HepG2 (cell line): Measurements from ENCODE around the gene RARS1. TPM values are rescaled to one million over a fixed set of nuclear protein-coding genes. Genes with fewer than 3 reads are reported as not detected.
A peak's percentile ranks its signal among the peaks of the same experiment; 100 is the strongest.

Experiments used
- BCL6 ChIP-seq: IDR thresholded peaks from 2 replicates; pipeline ENCODE4 v1.6.1; 2016; ENCODE audit warnings: missing genetic modification reagents, missing compliant biosample characterization
- CBX5 ChIP-seq: sonication (generic); formaldehyde crosslinking; IDR thresholded peaks from 2 replicates; pipeline ENCODE4 v1.4.0; 2020; ENCODE audit warnings: missing genetic modification reagents, borderline replicate concordance
- HNRNPH1 ChIP-seq: fragments of 200-400 bp; formaldehyde crosslinking; optimal IDR thresholded peaks from 2 replicates; pipeline ENCODE3; 2017; ENCODE audit warnings: mild to moderate bottlenecking, low read depth, low read length
- POLR2AphosphoS5 ChIP-seq: IDR thresholded peaks from 2 replicates; pipeline ENCODE4 v1.6.1; 2012; ENCODE audit warnings: low read depth, low read length
- POLR2G ChIP-seq: fragments of 200-400 bp; formaldehyde crosslinking; IDR thresholded peaks from 2 replicates; pipeline ENCODE4 v1.6.1; 2018; ENCODE audit warnings: mild to moderate bottlenecking, low read depth, low read length, moderate library complexity
- RXRB ChIP-seq: IDR thresholded peaks from 2 replicates; pipeline ENCODE4 v1.6.1; 2016; ENCODE audit warnings: borderline replicate concordance, missing genetic modification reagents, missing compliant biosample characterization
- SAFB2 ChIP-seq: sonication (generic); formaldehyde crosslinking; IDR thresholded peaks from 2 replicates; pipeline ENCODE4 v1.5.1; 2020; ENCODE audit warnings: missing genetic modification reagents, low read depth, mild to moderate bottlenecking, borderline replicate concordance
- STAG1 ChIP-seq: sonication (generic); formaldehyde crosslinking; IDR thresholded peaks from 2 replicates; pipeline ENCODE4 v1.4.0; 2020; ENCODE audit warnings: missing genetic modification reagents
- YY1 ChIP-seq: IDR thresholded peaks from 2 replicates; pipeline ENCODE4 v1.6.1; 2011; ENCODE audit warnings: low read length, low read depth, moderate library complexity, mild to moderate bottlenecking; ENCODE audit not compliant: insufficient read depth, insufficient replicate concordance
- ZBTB7B ChIP-seq: sonication (generic); formaldehyde crosslinking; IDR thresholded peaks from 2 replicates; pipeline ENCODE4 v1.4.0; 2020; ENCODE audit warnings: missing genetic modification reagents
- ZNF598 ChIP-seq: sonication (generic); formaldehyde crosslinking; IDR thresholded peaks from 2 replicates; pipeline ENCODE4 v1.5.1; 2020; ENCODE audit warnings: mild to moderate bottlenecking, missing genetic modification reagents, borderline replicate concordance
- ZNF781 ChIP-seq: sonication (generic); formaldehyde crosslinking; IDR thresholded peaks from 2 replicates; pipeline ENCODE4 v1.5.1; 2020; ENCODE audit warnings: borderline replicate concordance, mild to moderate bottlenecking, missing genetic modification reagents; ENCODE audit errors: not compliant biosample characterization
- polyA plus RNA-seq, 8 experiments: library from polyadenylated mRNA; depleted of rRNA in 3 of 8; stranded (reverse) in 7 of 8; unstranded in 1 of 8; fragments of >200 nt; fragmentation: Illumina TruSeq in 4 of 8; extraction: Trizol in 4 of 8; gene quantifications; 2 replicates each; pipeline versions ENCODE4 v1.2.1 to v1.2.3, GENCODE V29; 2011 to 2016; ENCODE audit warnings: low read depth in 4 of 8, missing spikeins in 1 of 8, mixed read lengths in 1 of 8; ENCODE audit not compliant: insufficient read depth in 1 of 8
- total RNA-seq, 5 experiments: library from RNA; depleted of rRNA; stranded (reverse); fragments of >200 nt; fragmentation: Illumina TruSeq; extraction: Trizol; gene quantifications; 2 replicates each; pipeline ENCODE4 v1.2.3, GENCODE V29; 2016; ENCODE audit warnings: low read depth in 1 of 5
- TF ChIP-seq, protein P1 (sequence below): sonication (generic); formaldehyde crosslinking; IDR thresholded peaks from 2 replicates; pipeline ENCODE4 v1.5.1; 2020; ENCODE audit warnings: mild to moderate bottlenecking, missing genetic modification reagents
- TF ChIP-seq, protein P2 (sequence below): IDR thresholded peaks from 2 replicates; pipeline ENCODE4 v1.4.0; 2020; ENCODE audit warnings: mild to moderate bottlenecking, missing genetic modification reagents
- TF ChIP-seq, protein P3 (sequence below): sonication (generic); formaldehyde crosslinking; IDR thresholded peaks from 2 replicates; pipeline ENCODE4 v1.8.0; 2022; ENCODE audit warnings: low read depth, missing genetic modification reagents

RARS1 gene
- total and polyA plus RNA-seq, 2 of the 13 experiments (the other 11 are each of a cell fraction or from before 2014, with no cell fraction given) = 54.6 to 170 TPM

DNA sequence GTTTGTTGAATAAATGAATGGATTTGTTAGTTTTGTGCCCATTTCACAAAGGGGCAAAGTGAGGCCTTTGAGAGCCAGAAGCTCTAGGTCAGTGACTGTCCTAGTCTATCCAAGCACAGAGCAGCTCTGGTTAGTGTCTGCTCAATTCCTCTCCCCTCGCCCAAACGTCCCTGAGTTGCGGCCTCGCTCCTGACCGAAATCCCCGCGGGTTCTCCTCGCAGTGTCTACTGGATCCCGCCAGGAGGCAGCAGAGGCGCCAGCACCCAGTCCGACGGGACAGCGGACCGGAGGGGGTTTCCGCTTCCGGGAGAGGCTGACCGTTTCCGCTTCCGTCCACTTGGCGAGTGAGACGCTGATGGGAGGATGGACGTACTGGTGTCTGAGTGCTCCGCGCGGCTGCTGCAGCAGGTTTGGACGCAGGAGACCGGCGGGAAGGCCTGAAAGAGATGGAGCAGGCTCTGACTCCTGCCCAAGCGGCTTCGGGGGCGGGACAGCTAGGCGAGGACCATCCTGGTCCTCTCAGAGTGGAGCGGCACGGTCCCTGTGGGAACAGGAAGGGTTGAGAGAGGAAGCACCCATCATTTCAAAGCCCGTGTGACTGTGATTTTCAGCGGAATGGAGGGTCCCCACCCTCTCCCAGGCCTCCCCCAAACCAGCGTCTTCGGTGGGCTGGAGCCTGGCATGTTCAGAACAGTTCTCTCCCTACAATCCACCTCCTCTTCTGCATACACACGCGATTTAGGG, at the start of gene RARS1 (continued):
- TF ChIP-seq SAFB2 (CRISPR knock-in tag) = no peak; the same call in 1 of the 2 replicates
- TF ChIP-seq POLR2AphosphoS5 = peak; percentile 99
- peak; percentile 69 for TF ChIP-seq ZBTB7B (CRISPR knock-in tag)
- peak; percentile 66 for TF ChIP-seq YY1
- TF ChIP-seq, protein P1, sequence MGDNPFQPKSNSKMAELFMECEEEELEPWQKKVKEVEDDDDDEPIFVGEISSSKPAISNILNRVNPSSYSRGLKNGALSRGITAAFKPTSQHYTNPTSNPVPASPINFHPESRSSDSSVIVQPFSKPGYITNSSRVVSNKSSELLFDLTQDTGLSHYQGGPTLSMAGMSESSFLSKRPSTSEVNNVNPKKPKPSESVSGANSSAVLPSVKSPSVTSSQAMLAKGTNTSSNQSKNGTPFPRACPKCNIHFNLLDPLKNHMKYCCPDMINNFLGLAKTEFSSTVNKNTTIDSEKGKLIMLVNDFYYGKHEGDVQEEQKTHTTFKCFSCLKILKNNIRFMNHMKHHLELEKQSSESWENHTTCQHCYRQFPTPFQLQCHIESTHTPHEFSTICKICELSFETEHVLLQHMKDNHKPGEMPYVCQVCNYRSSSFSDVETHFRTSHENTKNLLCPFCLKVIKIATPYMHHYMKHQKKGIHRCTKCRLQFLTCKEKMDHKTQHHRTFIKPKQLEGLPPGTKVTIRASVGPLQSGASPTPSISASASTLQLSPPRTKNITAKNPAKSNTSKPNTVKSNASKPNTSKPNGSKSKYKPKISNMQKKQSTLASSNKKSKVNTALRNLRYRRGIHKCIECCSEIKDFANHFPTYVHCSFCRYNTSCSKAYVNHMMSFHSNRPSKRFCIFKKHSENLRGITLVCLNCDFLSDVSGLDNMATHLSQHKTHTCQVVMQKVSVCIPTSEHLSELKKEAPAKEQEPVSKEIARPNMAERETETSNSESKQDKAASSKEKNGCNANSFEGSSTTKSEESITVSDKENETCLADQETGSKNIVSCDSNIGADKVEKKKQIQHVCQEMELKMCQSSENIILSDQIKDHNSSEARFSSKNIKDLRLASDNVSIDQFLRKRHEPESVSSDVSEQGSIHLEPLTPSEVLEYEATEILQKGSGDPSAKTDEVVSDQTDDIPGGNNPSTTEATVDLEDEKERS (CRISPR knock-in tag) = 0 out of 2 replicates have a peak, but pooled peaks have one; percentile 60
- TF ChIP-seq ZNF598 (CRISPR knock-in tag) = peak; percentile 83; the same call in 1 of the 2 replicates
- TF ChIP-seq HNRNPH1 = no peak
- TF ChIP-seq, protein P2, sequence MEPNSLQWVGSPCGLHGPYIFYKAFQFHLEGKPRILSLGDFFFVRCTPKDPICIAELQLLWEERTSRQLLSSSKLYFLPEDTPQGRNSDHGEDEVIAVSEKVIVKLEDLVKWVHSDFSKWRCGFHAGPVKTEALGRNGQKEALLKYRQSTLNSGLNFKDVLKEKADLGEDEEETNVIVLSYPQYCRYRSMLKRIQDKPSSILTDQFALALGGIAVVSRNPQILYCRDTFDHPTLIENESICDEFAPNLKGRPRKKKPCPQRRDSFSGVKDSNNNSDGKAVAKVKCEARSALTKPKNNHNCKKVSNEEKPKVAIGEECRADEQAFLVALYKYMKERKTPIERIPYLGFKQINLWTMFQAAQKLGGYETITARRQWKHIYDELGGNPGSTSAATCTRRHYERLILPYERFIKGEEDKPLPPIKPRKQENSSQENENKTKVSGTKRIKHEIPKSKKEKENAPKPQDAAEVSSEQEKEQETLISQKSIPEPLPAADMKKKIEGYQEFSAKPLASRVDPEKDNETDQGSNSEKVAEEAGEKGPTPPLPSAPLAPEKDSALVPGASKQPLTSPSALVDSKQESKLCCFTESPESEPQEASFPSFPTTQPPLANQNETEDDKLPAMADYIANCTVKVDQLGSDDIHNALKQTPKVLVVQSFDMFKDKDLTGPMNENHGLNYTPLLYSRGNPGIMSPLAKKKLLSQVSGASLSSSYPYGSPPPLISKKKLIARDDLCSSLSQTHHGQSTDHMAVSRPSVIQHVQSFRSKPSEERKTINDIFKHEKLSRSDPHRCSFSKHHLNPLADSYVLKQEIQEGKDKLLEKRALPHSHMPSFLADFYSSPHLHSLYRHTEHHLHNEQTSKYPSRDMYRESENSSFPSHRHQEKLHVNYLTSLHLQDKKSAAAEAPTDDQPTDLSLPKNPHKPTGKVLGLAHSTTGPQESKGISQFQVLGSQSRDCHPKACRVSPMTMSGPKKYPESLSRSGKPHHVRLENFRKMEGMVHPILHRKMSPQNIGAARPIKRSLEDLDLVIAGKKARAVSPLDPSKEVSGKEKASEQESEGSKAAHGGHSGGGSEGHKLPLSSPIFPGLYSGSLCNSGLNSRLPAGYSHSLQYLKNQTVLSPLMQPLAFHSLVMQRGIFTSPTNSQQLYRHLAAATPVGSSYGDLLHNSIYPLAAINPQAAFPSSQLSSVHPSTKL (CRISPR knock-in tag) = peak; percentile 80
- peak; percentile 80 for TF ChIP-seq STAG1 (CRISPR knock-in tag)
- TF ChIP-seq BCL6 (CRISPR knock-in tag) = 0 out of 2 replicates have a peak, but pooled peaks have one; percentile 37
- TF ChIP-seq ZNF781 (CRISPR knock-in tag) = peak; percentile 21
- TF ChIP-seq, protein P3, sequence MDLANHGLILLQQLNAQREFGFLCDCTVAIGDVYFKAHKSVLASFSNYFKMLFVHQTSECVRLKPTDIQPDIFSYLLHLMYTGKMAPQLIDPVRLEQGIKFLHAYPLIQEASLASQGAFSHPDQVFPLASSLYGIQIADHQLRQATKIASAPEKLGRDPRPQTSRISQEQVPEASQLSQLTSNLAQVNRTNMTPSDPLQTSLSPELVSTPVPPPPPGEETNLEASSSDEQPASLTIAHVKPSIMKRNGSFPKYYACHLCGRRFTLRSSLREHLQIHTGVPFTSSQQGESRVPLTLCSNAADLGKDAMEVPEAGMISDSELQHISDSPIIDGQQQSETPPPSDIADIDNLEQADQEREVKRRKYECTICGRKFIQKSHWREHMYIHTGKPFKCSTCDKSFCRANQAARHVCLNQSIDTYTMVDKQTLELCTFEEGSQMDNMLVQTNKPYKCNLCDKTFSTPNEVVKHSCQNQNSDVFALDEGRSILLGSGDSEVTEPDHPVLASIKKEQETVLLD (CRISPR knock-in tag) = peak; percentile 62; the same call in 1 of the 2 replicates
- peak; percentile 44; the same call in 1 of the 2 replicates for TF ChIP-seq RXRB (CRISPR knock-in tag)
- TF ChIP-seq CBX5 = peak; percentile 94; the same call in 1 of the 2 replicates
- peak; percentile 99 for TF ChIP-seq POLR2G
